ENCODE data around the gene IMMP2L. TPM values are rescaled to one million over a fixed set of nuclear protein-coding genes. Genes with fewer than 3 reads are reported as not detected.

The IMMP2L gene
- total RNA-seq, 1 donor from 2014 or later, result 20.0 TPM

GRCh38 chr7:111413739-111414138 lies 148.6 kb downstream of the IMMP2L start:
- no peaks in the 10 kb centered on the region for H3K4me1 Mint-ChIP-seq (ENCODE audit: low read depth)
- no peak for DNase-seq (ENCODE audit: low spot score)
- intact Hi-C loops (cut with micrococcal nuclease), result no loop called here
- no peaks in the 10 kb centered on the region for H3K9me3 Mint-ChIP-seq
- no peak overlapping the region for H3K4me3 Mint-ChIP-seq (ENCODE audit: low read depth)
- no peaks in the 10 kb centered on the region for H3K36me3 Mint-ChIP-seq (ENCODE audit: low read depth)
- H3K27ac Mint-ChIP-seq, result no peak overlapping the region
- no peaks in the 10 kb centered on the region for H3K27me3 Mint-ChIP-seq (ENCODE audit: low read depth)

DNA sequence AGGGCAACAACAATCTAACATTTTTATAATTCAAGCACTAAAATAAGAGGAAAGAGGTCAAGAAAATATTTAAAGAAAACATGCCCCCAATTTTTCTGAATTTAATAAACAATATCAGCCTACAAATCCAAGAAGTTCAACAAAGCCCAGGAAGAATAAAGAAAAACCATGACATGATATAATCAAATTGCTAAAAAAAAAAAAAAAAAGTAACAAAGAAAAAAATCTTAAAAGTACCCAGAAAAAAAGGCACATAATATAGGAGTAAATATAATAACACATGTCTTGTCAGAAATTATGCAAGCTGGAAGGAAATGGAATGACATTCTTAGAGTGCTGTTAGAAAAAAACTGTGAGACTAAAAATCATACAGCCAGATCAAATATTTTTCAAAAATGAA lies 151.4 kb downstream of the IMMP2L start:
- Mint-ChIP-seq H3K4me1 (ENCODE audit: low read depth) (no peaks in the 10 kb centered on the region), H3K9me3 (no peaks in the 10 kb centered on the region), H3K36me3 (ENCODE audit: low read depth) (no peaks in the 10 kb centered on the region), H3K27me3 (ENCODE audit: low read depth) (no peaks in the 10 kb centered on the region), H3K4me3 (ENCODE audit: low read depth) (no peak overlapping the region), H3K27ac (no peak overlapping the region)
- intact Hi-C loops (cut with micrococcal nuclease), result no loop called here
- DNase-seq (ENCODE audit: low spot score), result no peak

GRCh38 chr7:111409714-111410422 lies 152.4 kb downstream of the IMMP2L start:
- H3K4me1 Mint-ChIP-seq (ENCODE audit: low read depth), result no peaks in the 10 kb centered on the region
- no peaks in the 10 kb centered on the region for H3K27me3 Mint-ChIP-seq (ENCODE audit: low read depth)
- H3K27ac Mint-ChIP-seq, result no peak overlapping the region
- intact Hi-C loops (cut with micrococcal nuclease), result no loop called here
- no peaks in the 10 kb centered on the region for H3K36me3 Mint-ChIP-seq (ENCODE audit: low read depth)
- no peaks in the 10 kb centered on the region for H3K9me3 Mint-ChIP-seq
- no peak overlapping the region for H3K4me3 Mint-ChIP-seq (ENCODE audit: low read depth)
- DNase-seq (ENCODE audit: low spot score), result no peak

DNA sequence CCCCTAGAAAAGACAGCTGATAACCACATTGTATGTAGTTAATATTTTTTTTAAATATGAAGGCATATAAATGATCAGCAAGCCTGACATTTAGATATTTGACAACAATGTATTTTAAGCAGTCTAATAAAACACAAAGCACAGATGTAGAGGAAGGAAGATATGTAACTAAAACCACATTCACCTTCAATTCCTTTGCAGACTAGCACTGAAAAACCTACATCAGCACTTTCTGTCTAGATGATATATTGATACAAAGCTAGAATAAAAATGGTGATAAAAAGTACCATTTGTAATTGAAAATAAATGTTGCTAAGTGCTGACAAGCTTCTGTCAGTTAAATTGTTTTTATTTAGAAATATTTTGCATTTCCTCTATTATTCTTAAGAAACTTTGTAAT lies 153.6 kb downstream of the IMMP2L start:
- Mint-ChIP-seq H3K9me3 (no peaks in the 10 kb centered on the region), H3K27me3 (ENCODE audit: low read depth) (no peaks in the 10 kb centered on the region), H3K4me3 (ENCODE audit: low read depth) (no peak overlapping the region), H3K36me3 (ENCODE audit: low read depth) (no peaks in the 10 kb centered on the region), H3K4me1 (ENCODE audit: low read depth) (no peaks in the 10 kb centered on the region), H3K27ac (no peak overlapping the region)
- no peak for DNase-seq (ENCODE audit: low spot score)
- intact Hi-C loops (cut with micrococcal nuclease), result no loop called here

GRCh38 chr7:111407258-111407657 lies 155.0 kb downstream of the IMMP2L start:
- Mint-ChIP-seq H3K9me3 (no peaks in the 10 kb centered on the region), H3K27me3 (ENCODE audit: low read depth) (no peaks in the 10 kb centered on the region), H3K4me1 (ENCODE audit: low read depth) (no peaks in the 10 kb centered on the region), H3K27ac (no peak overlapping the region), H3K4me3 (ENCODE audit: low read depth) (no peak overlapping the region), H3K36me3 (ENCODE audit: low read depth) (no peaks in the 10 kb centered on the region)
- no peak for DNase-seq (ENCODE audit: low spot score)
- intact Hi-C loops (cut with micrococcal nuclease), result no loop called here

GRCh38 chr7:111405621-111406020 lies 156.7 kb downstream of the IMMP2L start:
- no peaks in the 10 kb centered on the region for H3K4me1 Mint-ChIP-seq (ENCODE audit: low read depth)
- H3K9me3 Mint-ChIP-seq, result no peaks in the 10 kb centered on the region
- H3K36me3 Mint-ChIP-seq (ENCODE audit: low read depth), result no peaks in the 10 kb centered on the region
- H3K4me3 Mint-ChIP-seq (ENCODE audit: low read depth), result no peak overlapping the region
- intact Hi-C loops (cut with micrococcal nuclease), result no loop called here
- no peak for DNase-seq (ENCODE audit: low spot score)
- H3K27me3 Mint-ChIP-seq (ENCODE audit: low read depth), result no peaks in the 10 kb centered on the region
- no peak overlapping the region for H3K27ac Mint-ChIP-seq

DNA sequence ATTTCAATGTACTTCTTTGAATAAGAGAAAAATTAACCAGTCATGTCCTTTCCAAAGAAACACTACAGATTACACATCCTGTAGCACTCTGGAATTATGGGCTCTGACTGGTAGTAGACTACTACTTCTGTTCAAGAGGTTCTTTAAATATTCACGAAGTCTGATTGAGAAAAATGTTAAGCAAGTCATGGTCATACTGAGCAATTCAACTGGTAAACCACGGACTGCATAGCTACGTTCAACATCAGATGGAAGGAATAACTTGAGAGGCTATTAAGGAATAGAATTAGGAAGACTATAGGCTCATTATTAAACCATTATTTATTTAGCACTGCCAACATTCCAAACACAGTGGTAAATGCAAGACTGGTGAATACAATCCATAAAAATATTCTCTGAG lies 160.8 kb downstream of the IMMP2L start:
- H3K27ac Mint-ChIP-seq, result no peak overlapping the region

GRCh38 chr7:111400088-111400487 lies 162.2 kb downstream of the IMMP2L start:
- Mint-ChIP-seq H3K36me3 (ENCODE audit: low read depth) (no peaks in the 10 kb centered on the region), H3K9me3 (no peaks in the 10 kb centered on the region), H3K4me3 (ENCODE audit: low read depth) (no peak overlapping the region), H3K27ac (no peak overlapping the region), H3K4me1 (ENCODE audit: low read depth) (no peaks in the 10 kb centered on the region), H3K27me3 (ENCODE audit: low read depth) (no peaks in the 10 kb centered on the region)
- DNase-seq (ENCODE audit: low spot score), result no peak
- intact Hi-C loops (cut with micrococcal nuclease), result no loop called here

More for the DNA sequence above, 160.8 kb downstream of the IMMP2L start:
- no peak for DNase-seq (ENCODE audit: low spot score)
- intact Hi-C loops (cut with micrococcal nuclease), result no loop called here
- Mint-ChIP-seq H3K36me3 (ENCODE audit: low read depth) (no peaks in the 10 kb centered on the region), H3K27me3 (ENCODE audit: low read depth) (no peaks in the 10 kb centered on the region), H3K4me1 (ENCODE audit: low read depth) (no peaks in the 10 kb centered on the region), H3K4me3 (ENCODE audit: low read depth) (no peak overlapping the region), H3K9me3 (no peaks in the 10 kb centered on the region)

- no peak overlapping the region for H3K4me3 Mint-ChIP-seq (ENCODE audit: low read depth)
- no peaks in the 10 kb centered on the region for H3K27me3 Mint-ChIP-seq (ENCODE audit: low read depth)
- H3K36me3 Mint-ChIP-seq (ENCODE audit: low read depth), result no peaks in the 10 kb centered on the region
- H3K9me3 Mint-ChIP-seq, result no peaks in the 10 kb centered on the region
- H3K4me1 Mint-ChIP-seq (ENCODE audit: low read depth), result no peaks in the 10 kb centered on the region
- H3K27ac Mint-ChIP-seq, result no peak overlapping the region
- no peak for DNase-seq (ENCODE audit: low spot score)
- intact Hi-C loops (cut with micrococcal nuclease), result no loop called here
Measured at GRCh38 chr7:111394891-111395290, 167.4 kb downstream of the IMMP2L start.

DNA sequence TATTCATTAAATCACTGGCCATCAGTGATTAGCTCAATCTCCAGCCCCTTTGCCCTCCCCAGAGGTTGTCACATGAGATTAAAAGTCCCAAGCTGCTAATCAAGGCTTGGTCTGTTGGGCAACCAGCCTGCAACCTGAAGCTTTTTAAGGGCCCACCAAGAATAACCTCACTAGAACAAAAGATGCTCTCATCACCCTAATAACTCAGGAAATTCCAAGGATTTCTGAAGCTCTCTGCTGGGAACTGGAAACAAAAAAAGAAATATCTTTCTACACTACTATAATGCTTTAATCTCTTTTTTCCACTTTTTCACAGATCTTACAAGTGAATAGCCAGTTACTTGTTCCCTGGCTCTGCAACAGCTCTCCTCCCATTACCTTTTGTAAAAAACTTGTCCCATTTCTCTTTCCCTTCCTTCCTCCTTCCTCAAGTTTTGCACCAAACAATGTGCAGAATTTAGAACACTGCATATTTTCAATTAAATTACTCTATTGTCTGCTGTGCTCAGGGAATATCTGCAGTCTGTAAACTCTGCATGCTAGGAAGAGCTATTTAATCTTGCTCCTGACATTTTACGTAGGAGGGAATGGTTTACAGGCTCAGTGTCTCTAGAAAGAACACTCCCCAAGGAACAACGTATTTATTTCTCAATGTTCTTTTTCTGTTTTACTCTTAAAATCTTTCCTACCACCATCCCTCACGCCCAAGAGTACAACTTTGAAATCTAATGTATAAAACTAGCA lies 169.1 kb downstream of the IMMP2L start:
- Mint-ChIP-seq H3K36me3 (ENCODE audit: low read depth) (no peaks in the 10 kb centered on the region), H3K27ac (no peak overlapping the region), H3K27me3 (ENCODE audit: low read depth) (no peaks in the 10 kb centered on the region), H3K4me3 (ENCODE audit: low read depth) (no peak overlapping the region), H3K4me1 (ENCODE audit: low read depth) (no peaks in the 10 kb centered on the region), H3K9me3 (no peaks in the 10 kb centered on the region)
- intact Hi-C loops (cut with micrococcal nuclease), result no loop called here
- DNase-seq (ENCODE audit: low spot score), result no peak

DNA sequence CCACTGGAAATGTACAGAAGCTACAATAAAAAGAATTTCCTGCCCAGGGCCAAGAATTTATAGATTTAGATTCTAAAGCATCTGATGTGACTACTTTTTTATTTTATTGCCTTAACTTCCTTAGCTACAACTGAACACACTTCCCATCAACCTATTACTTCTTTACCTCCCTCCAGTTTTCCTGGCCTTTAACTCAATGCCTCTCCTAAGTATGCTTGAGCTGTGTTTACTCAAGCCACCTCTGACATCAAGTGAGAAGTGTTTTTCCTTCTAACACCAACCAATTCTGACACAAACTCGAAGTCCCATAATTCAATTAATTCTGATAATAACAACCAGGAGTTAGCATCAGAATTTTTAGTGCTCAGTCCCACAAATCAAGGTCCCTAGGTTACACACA lies 170.0 kb downstream of the IMMP2L start:
- Mint-ChIP-seq H3K4me1 (ENCODE audit: low read depth) (no peaks in the 10 kb centered on the region), H3K27me3 (ENCODE audit: low read depth) (no peaks in the 10 kb centered on the region)
- intact Hi-C loops (cut with micrococcal nuclease), result no loop called here

DNA sequence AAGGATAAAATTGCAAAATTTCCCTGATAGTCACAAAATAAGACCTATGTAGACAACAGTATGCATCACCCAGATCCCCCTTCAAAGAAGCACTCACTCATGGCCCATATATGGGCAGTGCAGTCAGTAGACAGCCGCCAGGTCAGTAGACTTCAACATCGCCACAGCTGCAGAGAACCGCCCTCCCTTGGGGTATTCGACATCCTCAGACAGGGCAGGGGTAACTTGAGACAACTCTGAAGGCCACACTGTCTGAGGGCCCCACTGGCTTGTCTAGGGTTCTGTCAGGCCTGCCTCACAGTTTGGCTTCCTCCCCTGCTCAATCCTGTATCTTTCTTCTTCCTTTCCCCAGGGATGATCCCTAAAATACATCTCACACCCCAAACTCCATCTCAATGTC lies 172.3 kb downstream of the IMMP2L start:
- intact Hi-C loops (cut with micrococcal nuclease), result no loop called here
- Mint-ChIP-seq H3K4me1 (ENCODE audit: low read depth) (no peaks in the 10 kb centered on the region), H3K9me3 (no peaks in the 10 kb centered on the region), H3K27ac (no peak overlapping the region), H3K36me3 (ENCODE audit: low read depth) (no peaks in the 10 kb centered on the region), H3K27me3 (ENCODE audit: low read depth) (no peaks in the 10 kb centered on the region), H3K4me3 (ENCODE audit: low read depth) (no peak overlapping the region)
- no peak for DNase-seq (ENCODE audit: low spot score)

More for the DNA sequence above, 170.0 kb downstream of the IMMP2L start:
- Mint-ChIP-seq H3K4me3 (ENCODE audit: low read depth) (no peak overlapping the region), H3K36me3 (ENCODE audit: low read depth) (no peaks in the 10 kb centered on the region), H3K27ac (no peak overlapping the region), H3K9me3 (no peaks in the 10 kb centered on the region)
- DNase-seq (ENCODE audit: low spot score), result no peak

GRCh38 chr7:111388912-111389311 lies 173.4 kb downstream of the IMMP2L start:
- H3K27ac Mint-ChIP-seq, result no peak overlapping the region
- no peak overlapping the region for H3K4me3 Mint-ChIP-seq (ENCODE audit: low read depth)
- H3K9me3 Mint-ChIP-seq, result no peaks in the 10 kb centered on the region
- intact Hi-C loops (cut with micrococcal nuclease), result no loop called here
- no peaks in the 10 kb centered on the region for H3K27me3 Mint-ChIP-seq (ENCODE audit: low read depth)
- H3K36me3 Mint-ChIP-seq (ENCODE audit: low read depth), result no peaks in the 10 kb centered on the region
- no peak for DNase-seq (ENCODE audit: low spot score)
- H3K4me1 Mint-ChIP-seq (ENCODE audit: low read depth), result no peaks in the 10 kb centered on the region

Measured in activated T-helper 2 cell treated with anti-CD3 and anti-CD28 coated beads, Interferon-gamma antibody, Interleukin-2, Interleukin-4, amounts not matched to agents 10 μg/mL and 5 μg/mL and 100 μg/mL, durations not matched to agents 14 hours and 24 hours and 36 hours (primary cell).